ENCODE data around the gene FGF21. TPM values are rescaled to one million over a fixed set of nuclear protein-coding genes. Genes with fewer than 3 reads are reported as not detected.

Gene FGF21
- total RNA-seq, 2 experiments from 2014 or later = not detected

Other genes starting within 250 kb of the FGF21 start
- 1 to 10 TPM; 2.8 to 3.7 TPM for gene LMTK3, start 243.7 kb upstream of the FGF21 start, total RNA-seq
- gene SULT2B1, start 203.4 kb upstream of the FGF21 start, total RNA-seq = not detected
- gene SPACA4, start 148.8 kb upstream of the FGF21 start, total RNA-seq = not detected
- gene FAM83E, start 140.4 kb upstream of the FGF21 start, total RNA-seq = 1 to 10 TPM; 1.7 to 2.3 TPM
- gene RPL18, start 136.3 kb upstream of the FGF21 start, total RNA-seq = 1,000 to 10,000 TPM; 1,371 to 1,433 TPM
- gene SPHK2, start 136.0 kb upstream of the FGF21 start, total RNA-seq = 10 to 100 TPM; 33.0 to 33.1 TPM
- 10 to 100 TPM; 17.3 to 18.3 TPM for gene DBP, start 118.1 kb upstream of the FGF21 start, total RNA-seq
- 1 to 10 TPM; 5.2 to 6.3 TPM for gene CA11, start 109.3 kb upstream of the FGF21 start, total RNA-seq
- gene NTN5, start 82.5 kb upstream of the FGF21 start, total RNA-seq = under 1 TPM; 0.55 to 0.78 TPM
- not detected for gene FUT2, start 59.6 kb upstream of the FGF21 start, total RNA-seq
- gene MAMSTR, start 35.8 kb upstream of the FGF21 start, total RNA-seq = 1 to 10 TPM in 1 of 2 experiments, under 1 TPM in 1; 0.79 to 1.3 TPM
- gene RASIP1, start 14.9 kb upstream of the FGF21 start, total RNA-seq = under 1 TPM; 0.26 to 0.42 TPM
- not detected for gene IZUMO1, start 8.6 kb upstream of the FGF21 start, total RNA-seq
- gene FUT1, start 2.9 kb upstream of the FGF21 start, total RNA-seq = under 1 TPM; 0.16 to 0.26 TPM
- 10 to 100 TPM; 47.2 to 48.6 TPM for gene BCAT2, start 55.5 kb downstream of the FGF21 start, total RNA-seq
- 1 to 10 TPM in 1 of 2 experiments, under 1 TPM in 1; 0.89 to 1.1 TPM for gene HSD17B14, start 81.0 kb downstream of the FGF21 start, total RNA-seq
- gene PLEKHA4, start 113.1 kb downstream of the FGF21 start, total RNA-seq = 1 to 10 TPM; 4.4 to 4.6 TPM
- gene PPP1R15A, start 116.9 kb downstream of the FGF21 start, total RNA-seq = 100 to 1,000 TPM; 104 to 124 TPM
- gene TULP2, start 143.2 kb downstream of the FGF21 start, total RNA-seq = not detected
- gene NUCB1, start 144.8 kb downstream of the FGF21 start, total RNA-seq = 100 to 1,000 TPM; 229 to 236 TPM
- 1 to 10 TPM; 1.6 to 1.9 TPM for gene DHDH, start 178.2 kb downstream of the FGF21 start, total RNA-seq
- gene BAX, start 199.4 kb downstream of the FGF21 start, total RNA-seq = 100 to 1,000 TPM; 336 to 350 TPM
- gene FTL, start 209.8 kb downstream of the FGF21 start, total RNA-seq = 1,000 to 10,000 TPM in 1 of 2 experiments, 100 to 1,000 TPM in 1; 971 to 1,027 TPM
- gene GYS1, start 237.8 kb downstream of the FGF21 start, total RNA-seq = 10 to 100 TPM; 54.7 to 57.9 TPM
- 100 to 1,000 TPM; 105 to 106 TPM for gene RUVBL2, start 238.4 kb downstream of the FGF21 start, total RNA-seq

Data from activated CD8-positive, alpha-beta T cell treated with anti-CD3 and anti-CD28 coated beads, Interleukin-2, amount 10 ng/mL, durations not matched to agents 7 days and 5 days (primary cell).